ENCODE measurements around the gene DMAP1. TPM values are rescaled to one million over a fixed set of nuclear protein-coding genes. Genes with fewer than 3 reads are reported as not detected.
A peak's percentile ranks its signal among the peaks of the same experiment; 100 is the strongest.

Gene DMAP1
- total and polyA plus RNA-seq, 7 donors: 23.6 to 67.0 (median 35.3) TPM

GRCh38 chr1:44223187-44223610 is 9.9 kb downstream of the DMAP1 start:
- no peaks in the 10 kb centered on the region for H3K9me3 ChIP-seq
- intact Hi-C loops (cut with DNase I): no loop called here

GRCh38 chr1:44225761-44226160 is 12.5 kb downstream of the DMAP1 start:
- intact Hi-C loops (cut with DNase I): no loop called here
- peaks cover 2 to 19% (median 5%) of the 10 kb centered on the region in 4 donors for H3K36me3 ChIP-seq
- H3K27ac ChIP-seq: no peak overlapping the region
- no peaks in the 10 kb centered on the region for H3K9me3 ChIP-seq
- 96 to 98% methylated on average over 2 of the region's 2 CpGs for WGBS, 2 donors
- no peak for DNase-seq
- TF ChIP-seq POLR2AphosphoS5 (IDR thresholded peaks at IDR 0.05) (no peak), EP300 (IDR thresholded peaks at IDR 0.05) (no peak)
- H3K4me3 ChIP-seq: no peak overlapping the region
- no peaks in the 10 kb centered on the region for H3K27me3 ChIP-seq
- H3K4me1 ChIP-seq: peaks cover 0 to 12% (median 6%) of the 10 kb centered on the region in 4 donors

More at GRCh38 chr1:44223187-44223610, 9.9 kb downstream of the DMAP1 start:
- Histone ChIP-seq H3K36me3 (peaks cover 27 to 45% (median 30%) of the 10 kb centered on the region in 4 donors), H3K4me3 (no peak overlapping the region), H3K27me3 (no peaks in the 10 kb centered on the region), H3K4me1 (peaks cover 0 to 14% (median 10%) of the 10 kb centered on the region in 4 donors), H3K27ac (no peak overlapping the region)
- TF ChIP-seq CTCF (IDR thresholded peaks at IDR 0.05) (no peak), EP300 (IDR thresholded peaks at IDR 0.05) (no peak), POLR2A (IDR thresholded peaks at IDR 0.05) (no peak), POLR2AphosphoS5 (IDR thresholded peaks at IDR 0.05) (no peak)
- WGBS, 2 donors: 66 to 89% methylated on average over 11 of the region's 11 CpGs
- DNase-seq: no peak

GRCh38 chr1:44227211-44227610 is 13.9 kb downstream of the DMAP1 start:
- Histone ChIP-seq H3K4me1 (peaks cover 0 to 12% (median 6%) of the 10 kb centered on the region in 4 donors), H3K4me3 (no peak overlapping the region), H3K27me3 (no peaks in the 10 kb centered on the region), H3K36me3 (peaks cover 0 to 14% (median 0%) of the 10 kb centered on the region in 4 donors), H3K27ac (no peak overlapping the region), H3K9me3 (no peaks in the 10 kb centered on the region)
- intact Hi-C loops (cut with DNase I): no loop called here
- DNase-seq: peak; percentile 55
- TF ChIP-seq POLR2AphosphoS5 (IDR thresholded peaks at IDR 0.05) (no peak), EP300 (IDR thresholded peaks at IDR 0.05) (no peak), CTCF (IDR thresholded peaks at IDR 0.05) (no peak), POLR2A (IDR thresholded peaks at IDR 0.05) (no peak)
- WGBS, 2 donors: 56 to 80% methylated on average over 1 of the region's 1 CpG

GRCh38 chr1:44228218-44228617 is 14.9 kb downstream of the DMAP1 start:
- DNase-seq: no peak
- Histone ChIP-seq H3K4me1 (peaks cover 0 to 12% (median 6%) of the 10 kb centered on the region in 4 donors), H3K4me3 (no peak overlapping the region), H3K27ac (no peak overlapping the region), H3K27me3 (no peaks in the 10 kb centered on the region), H3K9me3 (no peaks in the 10 kb centered on the region), H3K36me3 (peaks cover 0 to 15% (median 0%) of the 10 kb centered on the region in 4 donors)
- TF ChIP-seq POLR2A (IDR thresholded peaks at IDR 0.05) (no peak), CTCF (IDR thresholded peaks at IDR 0.05) (no peak), EP300 (IDR thresholded peaks at IDR 0.05) (no peak), POLR2AphosphoS5 (IDR thresholded peaks at IDR 0.05) (no peak)
- intact Hi-C loops (cut with DNase I): no loop called here
- 96% methylated on average over 13 of the region's 13 CpGs for WGBS, 2 donors

GRCh38 chr1:44229435-44230167 is 16.3 kb downstream of the DMAP1 start:
- H3K36me3 ChIP-seq: peaks cover 0 to 15% (median 0%) of the 10 kb centered on the region in 4 donors
- intact Hi-C loops (cut with DNase I): no loop called here
- no peak overlapping the region for H3K4me3 ChIP-seq
- no peaks in the 10 kb centered on the region for H3K27me3 ChIP-seq
- no peaks in the 10 kb centered on the region for H3K9me3 ChIP-seq
- WGBS, 2 donors: 96 to 97% methylated on average over 16 of the region's 16 CpGs
- no peak overlapping the region for H3K27ac ChIP-seq
- H3K4me1 ChIP-seq: peaks cover 0 to 9% (median 4%) of the 10 kb centered on the region in 4 donors
- no peak for TF ChIP-seq EP300 (IDR thresholded peaks at IDR 0.05)
- DNase-seq: no peak
